IMR-90 (cell line): Measurements from ENCODE around the gene SLC6A9. TPM values are rescaled to one million over a fixed set of nuclear protein-coding genes. Genes with fewer than 3 reads are reported as not detected.

Source experiments
- ATAC-seq: fragments of 200-7000 bp; cut with Tn5 transposase; 2 replicates; pipeline ENCODE4 v1.9.1; 2020; ENCODE audit warnings: low read depth, mild to moderate bottlenecking, moderate library complexity
- BruUV-seq: library from RNA; stranded (reverse); fragments of 400-500 nt; replicated peaks from 2 replicates; lab custom pipeline; 2021; lab: Mats Ljungman, UMichigan
- CTCF ChIA-PET: fragments of 300-600 bp; formaldehyde crosslinking; extraction: SDS; loops from one replicate; lab custom pipeline; 2021; ENCODE audit warnings: antibody characterized with exemption; lab: Yijun Ruan, JAX
- POLR2A ChIA-PET: fragments of 300-600 bp; sonication (Branson Sonifier 250); formaldehyde crosslinking; loops from one replicate; lab custom pipeline; 2022; ENCODE audit warnings: antibody characterized with exemption; ENCODE audit not compliant: unreplicated experiment; lab: Charles Lee
- DNase-seq: peaks from one replicate; pipeline ENCODE4 v3.0.0; 2013
- H2AFZ ChIP-seq: replicated peaks from 2 replicates; pipeline ENCODE3; 2013; ENCODE audit warnings: low read length, mild to moderate bottlenecking; ENCODE audit not compliant: poor library complexity
- H2AK5ac ChIP-seq: 2 replicates; pipeline ENCODE4 v1.6.1; 2013; ENCODE audit warnings: low read depth, low read length, inconsistent platforms
- H2AK9ac ChIP-seq: replicated peaks from 2 replicates; pipeline ENCODE3; 2013; ENCODE audit warnings: mild to moderate bottlenecking, low read depth, low read length, moderate library complexity; ENCODE audit not compliant: poor library complexity
- H2BK120ac ChIP-seq: 2 replicates; pipeline ENCODE4 v1.6.1; 2013; ENCODE audit warnings: low read depth, low read length, inconsistent platforms
- H2BK15ac ChIP-seq: 3 replicates; pipeline ENCODE4 v1.6.1; 2013; ENCODE audit warnings: low read depth, low read length, inconsistent platforms
- H2BK20ac ChIP-seq: 2 replicates; pipeline ENCODE4 v1.6.1; 2013; ENCODE audit warnings: low read depth, mild to moderate bottlenecking, inconsistent platforms, low read length, moderate library complexity
- H2BK5ac ChIP-seq: 2 replicates; pipeline ENCODE4 v1.6.1; 2013; ENCODE audit warnings: mild to moderate bottlenecking, low read depth, low read length, inconsistent platforms; ENCODE audit not compliant: poor library complexity, severe bottlenecking
- H3K14ac ChIP-seq: replicated peaks from 2 replicates; pipeline ENCODE4 v1.6.1; 2013; ENCODE audit warnings: low read depth, low read length, inconsistent platforms
- H3K18ac ChIP-seq: 2 replicates; pipeline ENCODE4 v1.6.1; 2013; ENCODE audit warnings: low read depth, low read length, control low read depth
- H3K23ac ChIP-seq: 2 replicates; pipeline ENCODE4 v1.6.1; 2013; ENCODE audit warnings: low read depth, low read length, inconsistent platforms
- H3K27ac ChIP-seq: 2 replicates; pipeline ENCODE4 v1.5.1; 2013; ENCODE audit warnings: mild to moderate bottlenecking, control low read depth, low read length; ENCODE audit not compliant: insufficient read depth
- H3K27me3 ChIP-seq: 2 replicates; pipeline ENCODE4 v1.6.1; 2013; ENCODE audit warnings: low read length; ENCODE audit not compliant: control insufficient read depth, insufficient read depth
- H3K36me3 ChIP-seq: 2 replicates; pipeline ENCODE4 v1.6.1; 2013; ENCODE audit warnings: low read length, mixed read lengths; ENCODE audit not compliant: control insufficient read depth, insufficient read depth
- H3K4ac ChIP-seq: 2 replicates; pipeline ENCODE4 v1.6.1; 2013; ENCODE audit warnings: low read depth, low read length, inconsistent platforms
- H3K4me1 ChIP-seq: 2 replicates; pipeline ENCODE4 v1.6.1; 2013; ENCODE audit warnings: low read length, mixed read lengths; ENCODE audit not compliant: control insufficient read depth, insufficient read depth
- H3K4me2 ChIP-seq: 2 replicates; pipeline ENCODE4 v1.6.1; 2013; ENCODE audit warnings: low read depth, mild to moderate bottlenecking, control low read depth, low read length, moderate library complexity
- H3K4me3 ChIP-seq: 2 replicates; pipeline ENCODE4 v1.5.1; 2013; ENCODE audit warnings: low read depth, mild to moderate bottlenecking, control low read depth, low read length, moderate library complexity; ENCODE audit not compliant: insufficient read depth
- H3K56ac ChIP-seq: 2 replicates; pipeline ENCODE4 v1.6.1; 2013; ENCODE audit warnings: low read length, inconsistent platforms; ENCODE audit not compliant: insufficient read depth; ENCODE audit errors: extremely low read depth
- H3K79me1 ChIP-seq, 2 experiments: 2 replicates each; pipeline ENCODE4 v1.6.1; 2013; ENCODE audit warnings: low read length in 2 of 2, inconsistent platforms in 1 of 2, low read depth in 1 of 2
- H3K9ac ChIP-seq: 2 replicates; pipeline ENCODE4 v1.6.1; 2013; ENCODE audit warnings: low read depth, low read length, control low read depth
- H3K9me1 ChIP-seq: 2 replicates; pipeline ENCODE4 v1.6.1; 2013; ENCODE audit warnings: low read length, inconsistent platforms; ENCODE audit not compliant: insufficient read depth
- H3K9me3 ChIP-seq: 2 replicates; pipeline ENCODE4 v1.6.1; 2013; ENCODE audit warnings: low read length; ENCODE audit not compliant: control insufficient read depth, insufficient read depth
- H4K20me1 ChIP-seq: 2 replicates; pipeline ENCODE4 v1.6.1; 2013; ENCODE audit warnings: low read length, inconsistent platforms; ENCODE audit not compliant: insufficient read depth
- H4K5ac ChIP-seq: 2 replicates; pipeline ENCODE4 v1.6.1; 2013; ENCODE audit warnings: mild to moderate bottlenecking, low read depth, low read length, control low read depth
- H4K8ac ChIP-seq, 2 experiments: 2 replicates each; pipeline ENCODE4 v1.6.1; 2013; ENCODE audit warnings: low read depth in 2 of 2, low read length in 2 of 2, control low read depth in 1 of 2, inconsistent platforms in 1 of 2
- H4K91ac ChIP-seq: 2 replicates; pipeline ENCODE4 v1.6.1; 2013; ENCODE audit warnings: low read depth, low read length, inconsistent platforms; ENCODE audit not compliant: insufficient read depth
- BHLHE40 ChIP-seq: fragments of 150-350 bp; IDR thresholded peaks from 2 replicates; pipeline ENCODE4 v1.6.1; 2016; ENCODE audit warnings: mild to moderate bottlenecking, low read depth, low read length
- CEBPB ChIP-seq: IDR thresholded peaks from 2 replicates; pipeline ENCODE4 v1.6.1; 2012; ENCODE audit warnings: low read depth, low read length, improper control_type of control experiment
- CHD1 ChIP-seq: IDR thresholded peaks from 2 replicates; pipeline ENCODE4 v1.6.1; 2012; ENCODE audit warnings: low read depth, low read length, improper control_type of control experiment
- CTCF ChIP-seq: conservative IDR thresholded peaks from 2 replicates; pipeline ENCODE4 v1.5.1; 2012; ENCODE audit warnings: mild to moderate bottlenecking, low read depth, low read length, improper control_type of control experiment
- ELK1 ChIP-seq: fragments of 150-350 bp; IDR thresholded peaks from 2 replicates; pipeline ENCODE4 v1.6.1; 2016; ENCODE audit warnings: low read depth, mild to moderate bottlenecking, low read length, moderate library complexity, borderline replicate concordance
- FOS ChIP-seq: fragments of 150-350 bp; IDR thresholded peaks from 2 replicates; pipeline ENCODE4 v1.6.1; 2016; ENCODE audit warnings: low read depth, low read length
- MAFK ChIP-seq: IDR thresholded peaks from 2 replicates; pipeline ENCODE4 v1.6.1; 2012; ENCODE audit warnings: low read depth, low read length, improper control_type of control experiment
- MAZ ChIP-seq: IDR thresholded peaks from 2 replicates; pipeline ENCODE4 v1.6.1; 2012; ENCODE audit warnings: low read depth, mild to moderate bottlenecking, low read length, improper control_type of control experiment, moderate library complexity, borderline replicate concordance
- MXI1 ChIP-seq: IDR thresholded peaks from 2 replicates; pipeline ENCODE4 v1.6.1; 2012; ENCODE audit warnings: low read depth, mild to moderate bottlenecking, low read length, moderate library complexity, borderline replicate concordance
- NFE2L2 ChIP-seq: fragments of 150-350 bp; IDR thresholded peaks from 2 replicates; pipeline ENCODE4 v1.6.1; 2016; ENCODE audit warnings: low read depth, mild to moderate bottlenecking, low read length
- POLR2A ChIP-seq: IDR thresholded peaks from 2 replicates; pipeline ENCODE4 v1.6.1; 2012; ENCODE audit warnings: mild to moderate bottlenecking, low read depth, low read length
- RAD21 ChIP-seq: IDR thresholded peaks from 2 replicates; pipeline ENCODE4 v1.6.1; 2012; ENCODE audit warnings: low read length, improper control_type of control experiment
- RCOR1 ChIP-seq: IDR thresholded peaks from 2 replicates; pipeline ENCODE4 v1.6.1; 2012; ENCODE audit warnings: mild to moderate bottlenecking, low read length, improper control_type of control experiment; ENCODE audit not compliant: insufficient replicate concordance
- RFX5 ChIP-seq: IDR thresholded peaks from 2 replicates; pipeline ENCODE4 v1.8.0; 2012; ENCODE audit warnings: low read depth, mild to moderate bottlenecking, low read length, moderate library complexity
- SMC3 ChIP-seq: fragments of 150-350 bp; IDR thresholded peaks from 2 replicates; pipeline ENCODE4 v1.6.1; 2016; ENCODE audit warnings: low read depth, mild to moderate bottlenecking, antibody characterized with exemption, low read length, moderate library complexity
- USF2 ChIP-seq: fragments of 150-350 bp; IDR thresholded peaks from 2 replicates; pipeline ENCODE4 v1.6.1; 2017; ENCODE audit warnings: mild to moderate bottlenecking, antibody characterized with exemption, low read length, low read depth
- WGBS, 2 experiments: methylation state at CpG; one replicate each; pipeline versions ENCODE4 v1.1.5 to v1.1.7; 2013; ENCODE audit warnings: missing lambda C conversion rate in 2 of 2; ENCODE audit not compliant: insufficient read length in 1 of 2; ENCODE audit errors: extremely low coverage in 2 of 2; 5-methylcytosine and 5-hydroxymethylcytosine counted together
- dilution Hi-C: fragments of 300-500 bp; cut with HindIII; formaldehyde crosslinking; loops from one replicate; pipeline ENCODE4 v1.14.3; 2018; ENCODE audit warnings: low sequenced_read_pairs; ENCODE audit not compliant: unreplicated experiment
- in situ Hi-C: fragments of 300-500 bp; cut with MboI; formaldehyde crosslinking; loops from 3 replicates; pipeline ENCODE4 v1.14.3; 2019; ENCODE audit warnings: low sequenced_read_pairs, inconsistent platforms, mixed read lengths
- intact Hi-C: fragments of 100-400 bp; cut with micrococcal nuclease; formaldehyde crosslinking; loops from 2 replicates; pipeline ENCODE4 v1.10.0; 2022
- polyA plus RNA-seq, 3 experiments: library from polyadenylated mRNA; depleted of rRNA; stranded (reverse); fragments of >200 nt; gene quantifications; 2 replicates each; pipeline ENCODE4 v1.2.3, GENCODE V29; 2012; ENCODE audit warnings: low replicate concordance in 1 of 3
- total RNA-seq: library from RNA; depleted of rRNA; stranded (reverse); fragments of >200 nt; gene quantifications from 2 replicates; pipeline ENCODE4 v1.2.3, GENCODE V29; 2012

Gene SLC6A9
- total and polyA plus RNA-seq, 2 of the 4 experiments (the other 2 are of a cell fraction) = 2.0 to 6.6 TPM

GRCh38 chr1:43963890-43964289 lies 67.4 kb downstream of the SLC6A9 start:
- H4K91ac ChIP-seq = no peak overlapping the region
- H2BK120ac ChIP-seq = no peak overlapping the region
- TF ChIP-seq CHD1 = no peak
- TF ChIP-seq NFE2L2 = no peak
- no peak for TF ChIP-seq CEBPB
- no peak for TF ChIP-seq SMC3
- TF ChIP-seq POLR2A = no peak
- no peak for TF ChIP-seq RCOR1
- TF ChIP-seq MAFK = no peak
- no peak for TF ChIP-seq MXI1
- no peak for TF ChIP-seq RFX5
- TF ChIP-seq CTCF = no peak
- no peak for TF ChIP-seq MAZ
- TF ChIP-seq ELK1 = no peak
- no peak for TF ChIP-seq BHLHE40
- TF ChIP-seq RAD21 = no peak
- TF ChIP-seq USF2 = no peak
- no peak for TF ChIP-seq FOS
- H3K9me3 ChIP-seq = no peaks in the 10 kb centered on the region
- H2BK15ac ChIP-seq = no peak overlapping the region
- no CpG with 5 or more reads among the region's 5 CpGs for WGBS, 2 experiments
- H3K4ac ChIP-seq = no peak overlapping the region
- ATAC-seq (no peak), DNase-seq (no peak)
- no peaks in the 10 kb centered on the region for H3K27me3 ChIP-seq
- H3K18ac ChIP-seq = no peak overlapping the region
- H3K79me1 ChIP-seq = 0 out of 4 replicates have a peak, but pooled peaks cover 0 to 3% of the 10 kb centered on the region in 2 experiments
- H3K36me3 ChIP-seq = peaks cover 37% of the 10 kb centered on the region
- H4K5ac ChIP-seq = no peak overlapping the region
- ChIA-PET POLR2A (interaction anchor here (0.6 kb wide), 1 partner anchor 510 kb away, joined by 3 read pairs; the partner anchor contains the start of gene HYI), CTCF (no interaction called here)
- H3K56ac ChIP-seq = no peak overlapping the region
- no peak overlapping the region for H2AK5ac ChIP-seq
- no peak overlapping the region for H3K4me2 ChIP-seq
- H4K8ac ChIP-seq = no peak overlapping the region
- H2BK20ac ChIP-seq = no peak overlapping the region
- no peaks in the 10 kb centered on the region for H3K4me1 ChIP-seq
- no peak overlapping the region for H2BK5ac ChIP-seq
- H2AK9ac ChIP-seq = no peak overlapping the region
- H3K23ac ChIP-seq = no peak overlapping the region
- BruUV-seq = no TSS peak
- intact Hi-C loops = no loop called here
- dilution Hi-C loops = no loop called here
- in situ Hi-C loops = loop anchor here (25.0 kb wide), 1 partner anchor 427 kb away; the partner anchor contains the start of gene PTPRF
- H3K9ac ChIP-seq = no peak overlapping the region
- no peak overlapping the region for H2AFZ ChIP-seq
- peaks cover 11% of the 10 kb centered on the region for H3K9me1 ChIP-seq
- H3K4me3 ChIP-seq = no peak overlapping the region
- H4K20me1 ChIP-seq = peaks cover 7% of the 10 kb centered on the region; the same call in 1 of the 2 replicates
- H3K27ac ChIP-seq = no peak overlapping the region
- no peak overlapping the region for H3K14ac ChIP-seq
